IPS DF 6.9 (cell line): ENCODE measurements around the gene SMYD3.

ENCODE experiments used
- DNase-seq: peaks from one replicate; pipeline ENCODE4 v3.0.0-alpha.2; 2013; ENCODE audit warnings: low read depth, low spot score
- H3K27ac ChIP-seq: one replicate; pipeline ENCODE4 v1.5.1; 2013; ENCODE audit warnings: low read length, control low read depth
- H3K27me3 ChIP-seq: 2 replicates; pipeline ENCODE4 v1.6.1; 2013; ENCODE audit warnings: mild to moderate bottlenecking, low read length; ENCODE audit not compliant: control insufficient read depth, insufficient read depth
- H3K36me3 ChIP-seq: 2 replicates; pipeline ENCODE4 v1.6.1; 2013; ENCODE audit warnings: low read length; ENCODE audit not compliant: control insufficient read depth, insufficient read depth
- H3K4me1 ChIP-seq: 2 replicates; pipeline ENCODE4 v1.6.1; 2013; ENCODE audit warnings: low read length; ENCODE audit not compliant: control insufficient read depth, insufficient read depth
- H3K4me3 ChIP-seq: 2 replicates; pipeline ENCODE4 v1.5.1; 2013; ENCODE audit warnings: mild to moderate bottlenecking, low read length
- H3K9me3 ChIP-seq: 2 replicates; pipeline ENCODE4 v1.6.1; 2013; ENCODE audit warnings: low read length, inconsistent platforms; ENCODE audit not compliant: control insufficient read depth, insufficient read depth
- WGBS: extraction: QIAGEN DNeasy Blood & Tissue Kit; methylation state at CpG from one replicate; pipeline ENCODE4 v1.1.7; 2013; ENCODE audit warnings: mixed read lengths, missing lambda C conversion rate; ENCODE audit not compliant: insufficient read length, insufficient coverage; 5-methylcytosine and 5-hydroxymethylcytosine counted together

The SMYD3 gene

DNA sequence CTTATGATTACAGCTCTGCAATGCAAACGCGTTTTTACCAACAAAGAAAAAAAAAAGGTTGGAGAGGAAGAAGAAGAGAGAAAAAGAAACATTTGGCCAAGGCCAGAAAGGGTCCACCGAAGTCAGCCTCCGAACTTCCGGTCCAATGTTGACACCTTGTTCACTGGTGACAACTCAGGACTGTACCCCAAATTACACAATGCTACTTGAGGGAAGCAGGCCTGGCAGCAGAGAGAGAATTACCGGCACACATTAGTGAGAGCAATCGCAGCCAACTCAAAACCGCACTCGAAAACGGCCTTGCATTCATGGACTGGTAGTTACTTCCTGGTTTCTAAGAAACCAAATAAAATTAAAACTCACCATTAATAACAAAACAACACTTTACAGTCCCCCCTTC, 699.8 kb downstream of the SMYD3 start:
- H3K9me3 ChIP-seq = no peaks in the 10 kb centered on the region
- no peak overlapping the region for H3K27ac ChIP-seq
- no CpG with 5 or more reads among the region's 10 CpGs for WGBS
- no peaks in the 10 kb centered on the region for H3K27me3 ChIP-seq
- no peak overlapping the region for H3K4me3 ChIP-seq
- no peaks in the 10 kb centered on the region for H3K36me3 ChIP-seq
- no peak for DNase-seq
- no peaks in the 10 kb centered on the region; the same call in 1 of the 2 replicates for H3K4me1 ChIP-seq

DNA sequence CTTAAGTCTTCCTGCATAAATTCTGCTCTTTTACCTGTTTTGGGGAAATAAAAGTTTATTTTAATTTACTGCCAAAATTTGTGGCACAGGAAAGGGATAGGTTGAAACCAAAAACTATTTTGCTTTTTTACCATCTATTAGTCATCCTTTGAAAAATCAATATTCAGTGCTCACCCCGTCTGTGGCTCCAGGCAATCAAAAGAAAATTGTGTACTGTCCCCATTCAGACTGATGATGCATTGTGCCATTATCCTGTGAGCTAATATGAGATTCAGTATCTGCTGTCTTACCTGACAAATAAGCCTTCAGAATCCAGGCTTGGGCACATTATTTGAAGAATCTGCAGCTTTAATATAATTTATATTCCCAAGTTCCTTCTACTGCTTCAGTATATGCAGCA, 701.5 kb downstream of the SMYD3 start:
- Histone ChIP-seq H3K4me3 (no peak overlapping the region), H3K9me3 (no peaks in the 10 kb centered on the region), H3K36me3 (no peaks in the 10 kb centered on the region), H3K27ac (no peak overlapping the region), H3K4me1 (no peaks in the 10 kb centered on the region; the same call in 1 of the 2 replicates), H3K27me3 (no peaks in the 10 kb centered on the region)
- no CpG with 5 or more reads among the region's 1 CpG for WGBS
- no peak for DNase-seq

DNA sequence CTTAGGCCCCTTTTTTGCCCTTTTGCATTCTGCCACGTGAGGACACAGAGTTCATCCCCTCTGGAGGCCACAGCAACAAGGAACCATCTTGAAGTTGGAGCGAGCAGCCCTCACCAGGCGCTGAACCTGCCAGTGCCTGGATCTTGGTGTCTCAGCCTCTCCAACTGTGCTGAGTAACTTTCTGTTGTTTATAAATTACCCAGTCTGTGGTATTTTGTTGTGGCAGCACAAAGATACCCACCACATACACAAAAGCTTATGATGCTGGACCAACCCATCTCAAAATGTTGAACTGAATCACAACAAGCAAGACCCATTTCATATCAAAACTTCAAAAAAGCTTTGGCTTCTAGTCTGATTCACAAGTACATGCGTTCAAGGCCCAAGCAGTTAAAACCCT, 702.4 kb downstream of the SMYD3 start:
- Histone ChIP-seq H3K36me3 (no peaks in the 10 kb centered on the region), H3K4me1 (no peaks in the 10 kb centered on the region; the same call in 1 of the 2 replicates), H3K27ac (no peak overlapping the region), H3K4me3 (no peak overlapping the region), H3K27me3 (no peaks in the 10 kb centered on the region), H3K9me3 (no peaks in the 10 kb centered on the region)
- WGBS = no CpG with 5 or more reads among the region's 4 CpGs
- no peak for DNase-seq

DNA sequence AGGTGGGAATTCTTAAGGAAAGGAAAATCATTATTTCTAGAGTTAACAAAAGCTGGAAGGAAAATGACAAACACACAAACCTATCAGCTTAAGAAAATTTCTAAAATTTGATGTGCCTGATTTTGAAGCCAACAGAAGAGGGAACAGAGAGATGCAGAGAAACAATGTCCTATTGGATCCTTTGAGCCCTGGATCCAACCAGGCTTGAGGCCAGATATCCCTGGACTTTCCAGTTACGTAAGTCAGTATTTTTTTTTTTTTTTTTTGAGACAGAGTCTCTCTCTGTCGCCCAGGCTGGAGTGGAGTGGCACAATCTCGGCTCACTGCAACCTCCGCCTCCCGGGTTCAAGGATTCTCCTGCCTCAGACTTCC, 703.4 kb downstream of the SMYD3 start:
- Histone ChIP-seq H3K36me3 (no peaks in the 10 kb centered on the region), H3K4me1 (no peaks in the 10 kb centered on the region), H3K4me3 (no peak overlapping the region), H3K9me3 (no peaks in the 10 kb centered on the region), H3K27me3 (no peaks in the 10 kb centered on the region), H3K27ac (no peak overlapping the region)
- no peak for DNase-seq
- WGBS = no CpG with 5 or more reads among the region's 5 CpGs

DNA sequence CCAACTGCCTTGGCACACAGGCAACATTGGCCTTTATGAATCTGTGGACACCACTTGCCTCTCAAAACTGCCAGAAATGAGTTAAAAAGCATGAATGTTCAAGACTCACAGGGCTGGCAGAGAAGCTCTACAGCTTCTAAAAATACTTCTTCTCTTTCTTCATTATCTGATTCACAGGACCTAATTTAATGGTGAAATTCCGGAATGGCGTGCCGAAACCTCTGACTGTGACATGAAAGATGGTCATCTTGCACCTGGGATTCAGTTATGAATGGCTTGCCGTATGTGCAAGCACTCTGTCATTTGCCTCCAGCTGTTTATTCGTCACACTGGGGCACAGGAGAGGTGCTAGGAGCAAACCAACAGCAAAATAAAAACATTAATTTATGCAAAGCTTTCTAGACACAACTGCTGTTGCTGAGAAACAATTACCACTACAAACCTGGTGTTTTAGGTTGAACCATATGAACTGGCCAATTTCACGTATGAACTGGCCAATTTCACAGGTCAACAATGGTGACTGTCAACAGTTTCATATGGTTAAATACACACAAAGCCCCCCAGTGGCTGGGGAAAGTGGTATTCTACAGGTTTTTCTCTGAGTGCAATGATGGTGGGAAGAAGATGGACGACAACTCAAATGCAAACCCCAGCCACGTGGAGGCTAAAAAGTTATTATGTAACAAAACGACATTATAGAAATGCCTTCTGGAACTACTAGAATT, 704.0 kb downstream of the SMYD3 start:
- Histone ChIP-seq H3K27ac (no peak overlapping the region), H3K4me1 (no peaks in the 10 kb centered on the region), H3K4me3 (no peak overlapping the region), H3K9me3 (no peaks in the 10 kb centered on the region), H3K27me3 (no peaks in the 10 kb centered on the region), H3K36me3 (no peaks in the 10 kb centered on the region)
- no CpG with 5 or more reads among the region's 9 CpGs for WGBS
- DNase-seq = no peak

DNA sequence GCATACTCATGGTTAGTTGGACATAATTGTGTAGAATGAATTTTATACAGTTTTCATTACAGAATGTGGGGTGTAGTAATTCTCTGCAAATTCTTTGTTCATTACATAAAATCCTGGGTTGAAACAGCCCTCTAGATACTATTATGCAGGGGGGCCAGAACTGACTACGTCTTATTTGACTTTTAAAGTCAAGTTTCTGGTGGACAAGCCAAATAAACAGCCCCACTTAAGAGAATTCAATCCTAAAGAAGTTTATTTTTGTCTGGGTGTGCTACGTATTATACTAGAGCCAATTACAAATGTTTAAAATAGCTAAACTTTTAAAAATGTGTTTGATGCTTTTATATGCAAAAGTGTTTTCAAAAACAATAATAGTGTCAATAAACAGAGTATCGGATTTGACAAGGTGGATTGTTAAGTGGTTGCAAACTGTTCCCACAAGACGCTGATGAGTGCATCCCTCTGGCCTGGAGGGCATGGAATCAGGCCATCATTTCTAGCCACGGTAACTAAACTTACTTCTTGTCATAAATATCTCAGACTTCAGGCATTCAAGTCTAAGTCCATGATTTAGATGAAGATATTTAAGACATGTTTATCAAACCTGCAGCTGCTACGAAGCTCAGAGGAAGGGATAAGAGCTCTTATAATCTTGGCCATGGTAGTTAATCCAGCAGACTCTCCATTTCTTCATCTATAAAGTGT, 706.0 kb downstream of the SMYD3 start:
- WGBS = no CpG with 5 or more reads among the region's 6 CpGs
- Histone ChIP-seq H3K4me1 (no peaks in the 10 kb centered on the region), H3K27me3 (no peaks in the 10 kb centered on the region), H3K36me3 (no peaks in the 10 kb centered on the region), H3K9me3 (no peaks in the 10 kb centered on the region), H3K27ac (no peak overlapping the region), H3K4me3 (no peak overlapping the region)
- DNase-seq = no peak

DNA sequence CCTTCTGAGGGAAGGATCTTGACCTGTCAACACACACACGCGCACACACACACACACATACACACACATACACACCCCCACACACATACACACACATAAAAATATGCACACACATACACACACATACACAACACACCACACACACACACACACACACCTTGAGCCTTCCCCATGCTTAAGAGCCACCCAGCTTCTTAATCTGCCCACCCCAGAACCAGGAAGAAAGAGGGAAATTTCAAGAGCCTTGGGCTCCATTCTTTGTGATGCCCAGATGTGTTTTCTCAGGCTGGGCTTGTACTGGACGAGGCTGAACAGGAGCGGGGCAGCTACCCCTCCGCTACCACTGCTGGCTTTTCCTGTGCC, 708.7 kb downstream of the SMYD3 start:
- no CpG with 5 or more reads among the region's 5 CpGs for WGBS
- no peaks in the 10 kb centered on the region for H3K27me3 ChIP-seq
- no peak for DNase-seq
- no peaks in the 10 kb centered on the region for H3K36me3 ChIP-seq
- no peaks in the 10 kb centered on the region for H3K9me3 ChIP-seq
- no peak overlapping the region for H3K27ac ChIP-seq
- H3K4me3 ChIP-seq = no peak overlapping the region
- no peaks in the 10 kb centered on the region for H3K4me1 ChIP-seq

DNA sequence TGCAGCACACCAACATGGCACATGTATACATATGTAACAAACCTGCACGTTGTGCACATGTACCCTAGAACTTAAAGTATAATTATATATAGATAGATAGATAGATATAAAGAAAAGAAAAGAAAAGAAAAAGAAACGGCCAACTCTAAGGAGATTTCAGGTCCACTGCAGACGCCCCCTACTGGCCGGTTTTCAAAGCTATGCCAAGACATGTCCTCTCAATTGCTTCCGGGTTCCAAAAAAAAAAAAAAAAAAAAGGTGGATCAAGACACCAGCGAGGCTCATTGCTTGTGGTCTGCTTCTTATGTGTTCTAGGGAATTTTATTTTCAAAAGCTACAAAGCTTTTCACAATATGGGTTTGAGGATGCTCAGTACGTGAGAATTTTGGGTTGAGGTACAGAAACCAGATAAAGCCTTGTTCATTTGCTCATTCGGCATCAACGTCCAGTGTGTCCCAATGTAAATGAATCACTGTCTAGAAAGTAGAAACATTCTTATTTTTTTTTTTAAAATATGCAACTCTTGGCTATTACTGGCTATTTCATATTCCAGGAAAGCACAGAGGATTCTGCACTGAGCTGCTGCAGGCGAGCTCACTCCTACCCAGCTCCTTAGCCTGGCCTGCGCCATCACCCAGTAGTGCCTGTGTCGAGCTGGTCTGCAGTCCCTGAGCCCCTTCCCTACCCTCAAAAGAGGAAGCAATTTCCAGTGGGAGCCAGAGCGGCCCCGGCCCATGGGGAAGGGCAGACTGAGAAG, 709.3 kb downstream of the SMYD3 start:
- H3K4me1 ChIP-seq = no peaks in the 10 kb centered on the region
- no peaks in the 10 kb centered on the region for H3K36me3 ChIP-seq
- no CpG with 5 or more reads among the region's 14 CpGs for WGBS
- peak; percentile 27 for DNase-seq
- no peak overlapping the region for H3K4me3 ChIP-seq
- H3K27me3 ChIP-seq = no peaks in the 10 kb centered on the region
- no peaks in the 10 kb centered on the region for H3K9me3 ChIP-seq
- no peak overlapping the region for H3K27ac ChIP-seq

DNA sequence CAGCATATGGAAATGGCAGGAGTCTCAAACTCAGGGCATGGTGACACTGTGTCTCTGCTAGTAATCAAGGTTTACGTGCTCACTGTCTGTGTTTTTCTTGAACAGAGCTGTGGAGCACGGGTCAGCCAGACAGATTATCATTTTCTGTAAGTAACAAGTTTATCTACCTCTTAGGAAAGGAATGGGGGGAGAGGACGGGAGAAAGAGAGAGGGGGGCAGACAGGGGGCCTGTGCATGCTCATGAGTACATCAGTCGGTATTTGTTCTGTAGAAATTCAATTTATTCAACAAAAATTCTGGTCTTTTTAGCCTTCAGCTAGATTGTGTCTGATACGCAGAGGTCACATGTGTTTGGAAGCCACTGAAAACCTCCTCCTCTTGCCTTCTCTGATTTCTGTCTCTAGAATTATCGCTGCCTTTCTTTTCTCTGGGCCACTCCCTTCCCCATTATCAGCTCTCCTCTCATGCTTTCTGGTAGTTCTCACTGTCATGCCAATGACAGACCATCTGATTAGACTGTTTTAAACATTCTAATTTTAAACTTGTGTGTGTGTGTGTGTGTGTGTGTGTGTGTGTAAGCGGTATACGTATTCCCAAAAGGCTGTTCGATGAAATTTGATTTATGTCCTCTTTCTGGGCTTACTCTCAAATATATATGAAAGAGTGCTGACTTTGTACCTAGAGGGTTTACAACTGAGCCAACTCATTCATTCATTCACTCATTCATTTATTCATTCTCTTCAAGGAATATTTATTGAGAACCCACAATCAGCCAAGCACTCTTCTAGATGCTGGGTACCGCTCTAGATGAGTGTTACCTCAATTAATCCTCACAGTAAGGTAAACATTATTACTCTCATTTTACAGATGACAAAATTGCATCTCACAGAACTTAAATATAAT, 715.4 kb downstream of the SMYD3 start:
- no peaks in the 10 kb centered on the region for H3K27me3 ChIP-seq
- WGBS = no CpG with 5 or more reads among the region's 10 CpGs
- H3K9me3 ChIP-seq = no peaks in the 10 kb centered on the region
- no peak overlapping the region for H3K4me3 ChIP-seq
- DNase-seq = no peak
- H3K4me1 ChIP-seq = no peaks in the 10 kb centered on the region
- no peak overlapping the region for H3K27ac ChIP-seq
- H3K36me3 ChIP-seq = no peaks in the 10 kb centered on the region

DNA sequence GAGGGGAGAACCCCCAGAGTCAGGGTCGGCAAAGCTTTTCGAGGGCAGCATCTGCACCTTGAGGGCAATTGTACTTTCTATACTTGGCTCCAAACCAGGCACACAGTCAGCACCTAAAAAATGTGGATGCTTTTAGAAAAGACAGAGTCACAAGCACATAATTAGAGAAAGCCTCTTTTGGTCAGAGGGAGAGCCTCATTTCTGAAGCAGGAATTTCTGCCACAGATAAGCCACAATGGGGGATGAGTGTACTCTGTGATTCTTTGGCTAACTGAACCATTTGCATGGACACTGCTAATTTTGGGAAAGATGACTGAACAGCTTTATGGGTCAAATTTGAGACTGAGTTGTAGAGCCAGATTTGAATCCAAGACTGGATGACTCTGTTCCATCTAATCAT, 716.6 kb downstream of the SMYD3 start:
- WGBS = no CpG with 5 or more reads among the region's 2 CpGs
- Histone ChIP-seq H3K27ac (no peak overlapping the region), H3K36me3 (no peaks in the 10 kb centered on the region), H3K4me3 (no peak overlapping the region), H3K9me3 (no peaks in the 10 kb centered on the region), H3K4me1 (no peaks in the 10 kb centered on the region), H3K27me3 (no peaks in the 10 kb centered on the region)
- no peak for DNase-seq
